H1 (cell line): ENCODE results near the gene METTL1. TPM values are rescaled to one million over a fixed set of nuclear protein-coding genes. Genes with fewer than 3 reads are reported as not detected.

Source experiments
- BRCA1 ChIP-seq: IDR thresholded peaks from 2 replicates; pipeline ENCODE4 v1.6.1; 2012; ENCODE audit warnings: low read depth, low read length, improper control_type of control experiment
- CEBPB ChIP-seq: IDR thresholded peaks from 2 replicates; pipeline ENCODE4 v1.6.1; 2012; ENCODE audit warnings: low read depth, low read length
- EGR1 ChIP-seq: IDR thresholded peaks from 2 replicates; pipeline ENCODE4 v1.6.1; 2011; ENCODE audit warnings: low read depth, low read length, borderline replicate concordance
- JUN ChIP-seq: IDR thresholded peaks from 2 replicates; pipeline ENCODE4 v1.6.1; 2011; ENCODE audit warnings: low read depth, mild to moderate bottlenecking, improper control_type of control experiment, low read length
- NANOG ChIP-seq: IDR thresholded peaks from 2 replicates; pipeline ENCODE4 v1.6.1; 2011; ENCODE audit warnings: low read length, low read depth, mild to moderate bottlenecking, inconsistent platforms; ENCODE audit not compliant: insufficient read depth, poor library complexity, severe bottlenecking
- POLR2A ChIP-seq, 2 experiments: IDR thresholded peaks; 1 replicate in 1 of 2; 2 replicates in 1 of 2; pipeline ENCODE4 v1.6.1; 2011; ENCODE audit warnings: low read depth in 2 of 2, low read length in 2 of 2, mild to moderate bottlenecking in 2 of 2; ENCODE audit errors: control extremely low read depth in 1 of 2
- polyA plus RNA-seq, 7 experiments: library from polyadenylated mRNA; depleted of rRNA in 3 of 7; stranded (reverse) in 5 of 7; unstranded in 2 of 7; fragments of >200 nt in 5 of 7; fragments of 200-250 nt in 2 of 7; gene quantifications; 1 replicate in 5 of 7; 2 replicates in 1 of 7; 4 replicates in 1 of 7; pipeline versions ENCODE4 v1.2.1 to v1.2.3, GENCODE V29; 2011 to 2013; ENCODE audit warnings: missing spikeins in 2 of 7, mixed read lengths in 2 of 7
- total RNA-seq: library from RNA; stranded (reverse); fragmentation: NEBNext Ultra II Directional; extraction: Animal tissue kit (Norgen Biotek cat#: 25700); gene quantifications from 2 replicates; pipeline ENCODE4 v1.2.1, GENCODE V29; 2021
- TF ChIP-seq, protein P1 (sequence below): fragments of 300-600 bp; sonication (generic); IDR thresholded peaks from 2 replicates; pipeline ENCODE4 v1.7.1; 2012; ENCODE audit warnings: low read length, moderate library complexity, mild to moderate bottlenecking, inconsistent platforms; ENCODE audit not compliant: insufficient replicate concordance

METTL1 gene
- total and polyA plus RNA-seq, 2 of the 8 experiments (the other 6 are each of a cell fraction or from before 2014, with no cell fraction given) = 40.5 to 46.0 TPM

DNA sequence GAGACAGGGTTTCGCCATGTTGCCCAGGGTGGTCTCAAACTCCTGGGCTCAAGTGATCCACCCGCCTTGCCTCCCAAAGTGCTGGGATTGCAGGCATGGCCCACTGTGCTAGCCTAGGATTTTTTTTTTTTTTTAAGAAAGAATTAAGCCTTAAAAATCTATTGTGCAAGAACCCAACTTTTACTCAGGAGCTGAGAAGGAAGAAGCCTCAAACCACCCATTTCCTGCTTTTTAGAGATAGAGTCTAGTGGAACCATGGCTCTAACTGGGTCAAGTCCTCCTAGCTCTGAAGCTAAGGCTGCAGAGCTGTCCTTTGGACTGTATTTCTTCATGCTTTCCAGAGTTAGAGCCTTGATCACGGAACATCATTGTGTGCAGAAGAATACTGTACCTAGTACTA lies 9.3 kb upstream of the METTL1 start (continued):
- TF ChIP-seq, protein P1, sequence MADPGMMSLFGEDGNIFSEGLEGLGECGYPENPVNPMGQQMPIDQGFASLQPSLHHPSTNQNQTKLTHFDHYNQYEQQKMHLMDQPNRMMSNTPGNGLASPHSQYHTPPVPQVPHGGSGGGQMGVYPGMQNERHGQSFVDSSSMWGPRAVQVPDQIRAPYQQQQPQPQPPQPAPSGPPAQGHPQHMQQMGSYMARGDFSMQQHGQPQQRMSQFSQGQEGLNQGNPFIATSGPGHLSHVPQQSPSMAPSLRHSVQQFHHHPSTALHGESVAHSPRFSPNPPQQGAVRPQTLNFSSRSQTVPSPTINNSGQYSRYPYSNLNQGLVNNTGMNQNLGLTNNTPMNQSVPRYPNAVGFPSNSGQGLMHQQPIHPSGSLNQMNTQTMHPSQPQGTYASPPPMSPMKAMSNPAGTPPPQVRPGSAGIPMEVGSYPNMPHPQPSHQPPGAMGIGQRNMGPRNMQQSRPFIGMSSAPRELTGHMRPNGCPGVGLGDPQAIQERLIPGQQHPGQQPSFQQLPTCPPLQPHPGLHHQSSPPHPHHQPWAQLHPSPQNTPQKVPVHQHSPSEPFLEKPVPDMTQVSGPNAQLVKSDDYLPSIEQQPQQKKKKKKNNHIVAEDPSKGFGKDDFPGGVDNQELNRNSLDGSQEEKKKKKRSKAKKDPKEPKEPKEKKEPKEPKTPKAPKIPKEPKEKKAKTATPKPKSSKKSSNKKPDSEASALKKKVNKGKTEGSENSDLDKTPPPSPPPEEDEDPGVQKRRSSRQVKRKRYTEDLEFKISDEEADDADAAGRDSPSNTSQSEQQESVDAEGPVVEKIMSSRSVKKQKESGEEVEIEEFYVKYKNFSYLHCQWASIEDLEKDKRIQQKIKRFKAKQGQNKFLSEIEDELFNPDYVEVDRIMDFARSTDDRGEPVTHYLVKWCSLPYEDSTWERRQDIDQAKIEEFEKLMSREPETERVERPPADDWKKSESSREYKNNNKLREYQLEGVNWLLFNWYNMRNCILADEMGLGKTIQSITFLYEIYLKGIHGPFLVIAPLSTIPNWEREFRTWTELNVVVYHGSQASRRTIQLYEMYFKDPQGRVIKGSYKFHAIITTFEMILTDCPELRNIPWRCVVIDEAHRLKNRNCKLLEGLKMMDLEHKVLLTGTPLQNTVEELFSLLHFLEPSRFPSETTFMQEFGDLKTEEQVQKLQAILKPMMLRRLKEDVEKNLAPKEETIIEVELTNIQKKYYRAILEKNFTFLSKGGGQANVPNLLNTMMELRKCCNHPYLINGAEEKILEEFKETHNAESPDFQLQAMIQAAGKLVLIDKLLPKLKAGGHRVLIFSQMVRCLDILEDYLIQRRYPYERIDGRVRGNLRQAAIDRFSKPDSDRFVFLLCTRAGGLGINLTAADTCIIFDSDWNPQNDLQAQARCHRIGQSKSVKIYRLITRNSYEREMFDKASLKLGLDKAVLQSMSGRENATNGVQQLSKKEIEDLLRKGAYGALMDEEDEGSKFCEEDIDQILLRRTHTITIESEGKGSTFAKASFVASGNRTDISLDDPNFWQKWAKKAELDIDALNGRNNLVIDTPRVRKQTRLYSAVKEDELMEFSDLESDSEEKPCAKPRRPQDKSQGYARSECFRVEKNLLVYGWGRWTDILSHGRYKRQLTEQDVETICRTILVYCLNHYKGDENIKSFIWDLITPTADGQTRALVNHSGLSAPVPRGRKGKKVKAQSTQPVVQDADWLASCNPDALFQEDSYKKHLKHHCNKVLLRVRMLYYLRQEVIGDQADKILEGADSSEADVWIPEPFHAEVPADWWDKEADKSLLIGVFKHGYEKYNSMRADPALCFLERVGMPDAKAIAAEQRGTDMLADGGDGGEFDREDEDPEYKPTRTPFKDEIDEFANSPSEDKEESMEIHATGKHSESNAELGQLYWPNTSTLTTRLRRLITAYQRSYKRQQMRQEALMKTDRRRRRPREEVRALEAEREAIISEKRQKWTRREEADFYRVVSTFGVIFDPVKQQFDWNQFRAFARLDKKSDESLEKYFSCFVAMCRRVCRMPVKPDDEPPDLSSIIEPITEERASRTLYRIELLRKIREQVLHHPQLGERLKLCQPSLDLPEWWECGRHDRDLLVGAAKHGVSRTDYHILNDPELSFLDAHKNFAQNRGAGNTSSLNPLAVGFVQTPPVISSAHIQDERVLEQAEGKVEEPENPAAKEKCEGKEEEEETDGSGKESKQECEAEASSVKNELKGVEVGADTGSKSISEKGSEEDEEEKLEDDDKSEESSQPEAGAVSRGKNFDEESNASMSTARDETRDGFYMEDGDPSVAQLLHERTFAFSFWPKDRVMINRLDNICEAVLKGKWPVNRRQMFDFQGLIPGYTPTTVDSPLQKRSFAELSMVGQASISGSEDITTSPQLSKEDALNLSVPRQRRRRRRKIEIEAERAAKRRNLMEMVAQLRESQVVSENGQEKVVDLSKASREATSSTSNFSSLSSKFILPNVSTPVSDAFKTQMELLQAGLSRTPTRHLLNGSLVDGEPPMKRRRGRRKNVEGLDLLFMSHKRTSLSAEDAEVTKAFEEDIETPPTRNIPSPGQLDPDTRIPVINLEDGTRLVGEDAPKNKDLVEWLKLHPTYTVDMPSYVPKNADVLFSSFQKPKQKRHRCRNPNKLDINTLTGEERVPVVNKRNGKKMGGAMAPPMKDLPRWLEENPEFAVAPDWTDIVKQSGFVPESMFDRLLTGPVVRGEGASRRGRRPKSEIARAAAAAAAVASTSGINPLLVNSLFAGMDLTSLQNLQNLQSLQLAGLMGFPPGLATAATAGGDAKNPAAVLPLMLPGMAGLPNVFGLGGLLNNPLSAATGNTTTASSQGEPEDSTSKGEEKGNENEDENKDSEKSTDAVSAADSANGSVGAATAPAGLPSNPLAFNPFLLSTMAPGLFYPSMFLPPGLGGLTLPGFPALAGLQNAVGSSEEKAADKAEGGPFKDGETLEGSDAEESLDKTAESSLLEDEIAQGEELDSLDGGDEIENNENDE = no peak
- TF ChIP-seq JUN = no peak
- no peak for TF ChIP-seq BRCA1
- TF ChIP-seq POLR2A (IDR thresholded peaks at IDR 0.05; ENCODE audit: control extremely low read depth in 1 of 2, low read depth in 2 of 2, low read length in 2 of 2) = no peak
- no peak for TF ChIP-seq EGR1
- TF ChIP-seq CEBPB = no peak
- no peak for TF ChIP-seq NANOG
